Trophoblast cell (in vitro differentiated cells and primary cell): ENCODE results near the gene SORL1.

Experiments
- DNase-seq, 2 donors: peaks; one replicate each; pipeline ENCODE4 v3.0.0-alpha.2; 2016
- H2AFZ ChIP-seq: 2 replicates; pipeline ENCODE4 v1.6.1; 2013; ENCODE audit warnings: low read length, moderate library complexity, mild to moderate bottlenecking; ENCODE audit not compliant: insufficient read depth, poor library complexity
- H2AK5ac ChIP-seq: 2 replicates; pipeline ENCODE4 v1.6.1; 2013; ENCODE audit warnings: mild to moderate bottlenecking, low read length
- H2BK120ac ChIP-seq: 2 replicates; pipeline ENCODE4 v1.6.1; 2013; ENCODE audit warnings: low read length, mild to moderate bottlenecking, moderate library complexity; ENCODE audit not compliant: insufficient read depth, poor library complexity
- H2BK12ac ChIP-seq: 2 replicates; pipeline ENCODE4 v1.6.1; 2013; ENCODE audit warnings: mild to moderate bottlenecking, low read length, moderate library complexity
- H2BK5ac ChIP-seq: 2 replicates; pipeline ENCODE4 v1.6.1; 2013; ENCODE audit warnings: low read length, low read depth, moderate library complexity, mild to moderate bottlenecking; ENCODE audit not compliant: poor library complexity
- H3K14ac ChIP-seq: 2 replicates; pipeline ENCODE4 v1.6.1; 2013; ENCODE audit warnings: mild to moderate bottlenecking, low read length
- H3K18ac ChIP-seq: 2 replicates; pipeline ENCODE4 v1.6.1; 2013; ENCODE audit warnings: mild to moderate bottlenecking, low read length
- H3K23ac ChIP-seq: 2 replicates; pipeline ENCODE4 v1.6.1; 2013; ENCODE audit warnings: low read length
- H3K27ac ChIP-seq: 2 replicates; pipeline ENCODE4 v1.5.1; 2013; ENCODE audit warnings: low read depth, mild to moderate bottlenecking, inconsistent platforms, low read length, moderate library complexity
- H3K27me3 ChIP-seq: 2 replicates; pipeline ENCODE4 v1.6.1; 2013; ENCODE audit warnings: inconsistent platforms, mild to moderate bottlenecking, low read length, moderate library complexity; ENCODE audit not compliant: insufficient read depth
- H3K36me3 ChIP-seq, 2 experiments: 1 replicate in 1 of 2; 2 replicates in 1 of 2; pipeline ENCODE4 v1.6.1; 2013; ENCODE audit warnings: low read length in 2 of 2, mild to moderate bottlenecking in 2 of 2, moderate library complexity in 1 of 2; ENCODE audit not compliant: insufficient read depth in 2 of 2, control insufficient read depth in 1 of 2
- H3K4ac ChIP-seq: 2 replicates; pipeline ENCODE4 v1.6.1; 2013; ENCODE audit warnings: low read depth, mild to moderate bottlenecking, low read length, moderate library complexity
- H3K4me1 ChIP-seq, 2 experiments: 1 replicate in 1 of 2; 2 replicates in 1 of 2; pipeline ENCODE4 v1.6.1; 2013; ENCODE audit warnings: low read length in 2 of 2, mild to moderate bottlenecking in 2 of 2, moderate library complexity in 1 of 2; ENCODE audit not compliant: insufficient read depth in 2 of 2, control insufficient read depth in 1 of 2
- H3K4me2 ChIP-seq: 2 replicates; pipeline ENCODE4 v1.6.1; 2013; ENCODE audit warnings: inconsistent platforms, mild to moderate bottlenecking, low read length, moderate library complexity
- H3K4me3 ChIP-seq: 2 replicates; pipeline ENCODE4 v1.5.1; 2013; ENCODE audit warnings: mild to moderate bottlenecking, low read depth, low read length, inconsistent platforms
- H3K79me1 ChIP-seq: one replicate; pipeline ENCODE4 v1.6.1; 2013; ENCODE audit warnings: low read length
- H3K79me2 ChIP-seq: 2 replicates; pipeline ENCODE4 v1.6.1; 2013; ENCODE audit warnings: low read length, mild to moderate bottlenecking; ENCODE audit not compliant: control insufficient read depth, insufficient read depth, poor library complexity
- H3K9ac ChIP-seq: 2 replicates; pipeline ENCODE4 v1.6.1; 2013; ENCODE audit warnings: mild to moderate bottlenecking, low read length
- H3K9me3 ChIP-seq: 2 replicates; pipeline ENCODE4 v1.6.1; 2013; ENCODE audit warnings: low read depth, mild to moderate bottlenecking, control low read depth, inconsistent platforms, low read length; ENCODE audit not compliant: insufficient read depth
- H4K12ac ChIP-seq: 2 replicates; pipeline ENCODE4 v1.6.1; 2013; ENCODE audit warnings: low read depth, mild to moderate bottlenecking, low read length, moderate library complexity
- H4K8ac ChIP-seq: 2 replicates; pipeline ENCODE4 v1.6.1; 2013; ENCODE audit warnings: low read depth, mild to moderate bottlenecking, low read length, moderate library complexity
- H4K91ac ChIP-seq: one replicate; pipeline ENCODE4 v1.6.1; 2013; ENCODE audit warnings: low read depth, mild to moderate bottlenecking, low read length, moderate library complexity
- WGBS: extraction: QIAGEN DNeasy Blood & Tissue Kit; methylation state at CpG from one replicate; pipeline ENCODE4 v1.1.7; 2013; ENCODE audit warnings: missing lambda C conversion rate; ENCODE audit not compliant: insufficient read length, insufficient coverage; ENCODE audit errors: extremely low coverage; 5-methylcytosine and 5-hydroxymethylcytosine counted together

Gene SORL1

DNA sequence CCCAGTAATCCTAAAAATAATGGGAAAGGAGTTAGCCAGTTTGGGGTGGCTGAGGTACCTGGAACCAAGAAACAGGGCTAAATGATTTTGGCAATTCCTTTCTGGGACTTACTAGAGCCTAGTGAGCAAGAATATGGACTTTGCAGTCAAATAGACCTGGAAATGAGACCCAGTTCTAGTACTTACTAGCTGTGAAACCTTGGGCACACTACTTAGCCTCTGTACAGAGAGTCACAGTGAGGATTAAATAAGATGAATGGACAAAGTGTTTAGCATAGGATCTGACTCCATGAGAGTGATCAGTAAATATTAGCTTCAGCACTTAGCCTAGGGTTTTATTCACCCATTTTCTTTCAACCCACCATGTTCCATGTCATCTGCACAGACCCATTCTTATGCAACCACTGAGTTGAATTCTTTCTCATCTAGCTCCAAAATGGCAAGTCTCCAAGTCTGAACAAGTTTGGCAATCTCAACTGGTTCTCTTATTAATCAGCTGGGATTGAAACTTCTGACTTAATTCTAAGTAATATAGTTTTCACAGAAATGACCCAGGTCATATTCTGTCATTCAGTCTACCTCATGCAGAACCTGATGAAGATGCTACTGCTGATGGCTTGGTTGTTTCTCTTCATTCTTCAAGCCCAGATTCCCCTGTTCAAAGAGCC lies 15.0 kb upstream of the SORL1 start:
- Histone ChIP-seq H4K12ac (no peak overlapping the region), H3K27me3 (no peaks in the 10 kb centered on the region), H3K23ac (no peak overlapping the region), H3K9ac (no peak overlapping the region), H3K79me2 (no peaks in the 10 kb centered on the region), H2AK5ac (no peak overlapping the region), H3K4me3 (no peak overlapping the region), H4K91ac (no peak overlapping the region), H3K36me3 (no peaks in the 10 kb centered on the region), H2AFZ (no peak overlapping the region), H3K4me1 (no peaks in the 10 kb centered on the region), H4K8ac (no peak overlapping the region), H3K4ac (no peak overlapping the region), H3K14ac (no peak overlapping the region), H2BK5ac (no peak overlapping the region), H3K27ac (no peak overlapping the region), H3K4me2 (no peak overlapping the region), H2BK120ac (no peak overlapping the region), H2BK12ac (no peak overlapping the region), H3K9me3 (no peaks in the 10 kb centered on the region), H3K79me1 (no peaks in the 10 kb centered on the region), H3K18ac (no peak overlapping the region)
- DNase-seq: no peak

DNA sequence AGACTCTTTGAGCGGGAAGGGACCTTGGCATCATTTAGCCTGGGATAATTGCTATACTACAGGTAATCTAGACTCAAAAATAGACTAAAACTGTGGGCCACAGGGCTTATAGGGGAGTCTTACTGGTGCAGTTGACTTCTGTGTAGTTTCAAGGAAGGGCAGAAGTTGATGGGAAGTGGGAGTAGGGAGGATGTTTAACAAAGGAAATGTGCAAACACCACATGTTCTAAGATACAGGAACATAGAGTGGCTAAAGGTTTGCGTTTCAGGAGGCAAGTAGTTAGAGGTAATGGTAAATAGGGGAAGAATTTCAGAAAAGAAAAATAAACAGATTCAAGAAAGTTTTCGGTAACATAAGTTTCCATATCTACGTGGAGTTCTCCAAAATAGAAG lies 14.4 kb upstream of the SORL1 start:
- no peak overlapping the region for H2BK120ac ChIP-seq
- H3K4ac ChIP-seq: no peak overlapping the region
- H3K36me3 ChIP-seq: no peaks in the 10 kb centered on the region
- no peak overlapping the region for H2AK5ac ChIP-seq
- no peaks in the 10 kb centered on the region for H3K9me3 ChIP-seq
- no peak overlapping the region for H4K91ac ChIP-seq
- no peak overlapping the region for H3K27ac ChIP-seq
- no peak overlapping the region for H3K18ac ChIP-seq
- H2BK12ac ChIP-seq: no peak overlapping the region
- no peak overlapping the region for H3K9ac ChIP-seq
- no peak overlapping the region for H2AFZ ChIP-seq
- 100% methylated on average over 1 of the region's 4 CpGs for WGBS
- no peak overlapping the region for H4K8ac ChIP-seq
- no peak overlapping the region for H2BK5ac ChIP-seq
- H3K79me2 ChIP-seq: no peaks in the 10 kb centered on the region
- no peak overlapping the region for H3K14ac ChIP-seq
- no peaks in the 10 kb centered on the region for H3K79me1 ChIP-seq
- DNase-seq: no peak
- no peak overlapping the region for H3K4me2 ChIP-seq
- no peaks in the 10 kb centered on the region for H3K27me3 ChIP-seq
- no peaks in the 10 kb centered on the region for H3K4me1 ChIP-seq
- no peak overlapping the region for H4K12ac ChIP-seq
- no peak overlapping the region for H3K23ac ChIP-seq
- H3K4me3 ChIP-seq: no peak overlapping the region

DNA sequence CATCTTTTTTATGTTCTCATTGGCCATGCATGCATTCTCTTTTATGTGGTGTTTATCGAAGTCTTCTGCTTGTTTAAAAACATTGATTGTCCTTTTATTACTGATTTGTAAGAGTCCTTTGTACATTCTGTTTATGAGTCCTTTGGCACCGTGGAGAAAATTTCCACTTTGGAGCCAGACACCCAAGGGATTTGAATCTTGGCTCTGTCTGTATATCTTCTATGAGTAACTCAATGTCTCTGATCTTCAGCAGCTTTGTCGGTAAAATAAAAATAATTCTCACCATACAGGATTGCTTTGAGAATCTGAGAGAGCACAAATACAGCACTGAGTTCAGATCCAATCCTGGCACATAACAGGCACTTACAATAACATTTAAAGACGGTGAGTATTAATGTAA lies 12.8 kb upstream of the SORL1 start:
- DNase-seq: no peak
- Histone ChIP-seq H3K79me1 (no peaks in the 10 kb centered on the region), H3K27me3 (no peaks in the 10 kb centered on the region), H3K36me3 (no peaks in the 10 kb centered on the region), H2AFZ (no peak overlapping the region), H3K9ac (no peak overlapping the region), H3K79me2 (no peaks in the 10 kb centered on the region), H4K91ac (no peak overlapping the region), H3K9me3 (no peaks in the 10 kb centered on the region), H3K4me1 (no peaks in the 10 kb centered on the region), H3K23ac (no peak overlapping the region), H2BK5ac (no peak overlapping the region), H3K4me2 (no peak overlapping the region), H3K4ac (no peak overlapping the region), H2BK12ac (no peak overlapping the region), H4K8ac (no peak overlapping the region), H2AK5ac (no peak overlapping the region), H2BK120ac (no peak overlapping the region), H4K12ac (no peak overlapping the region), H3K18ac (no peak overlapping the region), H3K4me3 (no peak overlapping the region), H3K27ac (no peak overlapping the region), H3K14ac (no peak overlapping the region)
- no CpG with 5 or more reads among the region's 4 CpGs for WGBS

DNA sequence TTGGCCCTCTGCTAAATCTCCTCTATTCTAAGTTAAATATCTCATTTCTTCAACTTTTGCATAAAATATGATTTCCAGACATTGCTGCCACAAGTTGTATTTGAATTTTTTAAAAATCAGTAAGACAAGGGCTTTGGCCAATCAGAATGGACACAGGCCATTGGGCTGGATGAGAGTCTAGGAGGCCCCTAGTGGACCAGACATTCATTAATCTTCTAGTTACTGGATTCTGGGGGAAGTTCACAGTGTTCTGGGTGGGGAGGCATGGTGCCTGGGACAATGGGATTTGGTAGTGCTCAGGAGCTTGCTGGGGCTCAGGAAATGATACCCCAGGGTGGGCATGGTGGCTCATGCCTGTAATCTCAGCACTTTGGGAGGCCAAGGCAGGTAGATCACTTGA lies 12.4 kb upstream of the SORL1 start:
- Histone ChIP-seq H4K91ac (no peak overlapping the region), H3K14ac (no peak overlapping the region), H3K23ac (no peak overlapping the region), H3K79me1 (no peaks in the 10 kb centered on the region), H3K4me1 (no peaks in the 10 kb centered on the region), H4K12ac (no peak overlapping the region), H3K79me2 (no peaks in the 10 kb centered on the region), H3K27ac (no peak overlapping the region), H3K27me3 (no peaks in the 10 kb centered on the region), H3K4me2 (no peak overlapping the region), H3K4ac (no peak overlapping the region), H3K9ac (no peak overlapping the region), H3K9me3 (no peaks in the 10 kb centered on the region), H2BK12ac (no peak overlapping the region), H4K8ac (no peak overlapping the region), H2BK120ac (no peak overlapping the region), H3K18ac (no peak overlapping the region), H3K36me3 (no peaks in the 10 kb centered on the region), H2AK5ac (no peak overlapping the region), H2BK5ac (no peak overlapping the region), H3K4me3 (no peak overlapping the region), H2AFZ (no peak overlapping the region)
- no peak for DNase-seq
